ENCODE measurements around the gene EIF5. TPM values are rescaled to one million over a fixed set of nuclear protein-coding genes. Genes with fewer than 3 reads are reported as not detected.

Gene EIF5
- total RNA-seq, 4 donors from 2014 or later = 128 to 226 (median 160) TPM

GRCh38 chr14:103343164-103343879 is 9.3 kb downstream of the EIF5 start:
- H3K9me3 ChIP-seq = no peaks in the 10 kb centered on the region
- H3K4me1 ChIP-seq = peaks cover 0 to 10% (median 0%) of the 10 kb centered on the region in 4 donors
- H3K36me3 ChIP-seq = peaks cover 17 to 72% (median 38%) of the 10 kb centered on the region in 3 donors
- H3K27me3 ChIP-seq = no peaks in the 10 kb centered on the region
- TF ChIP-seq EP300 (IDR thresholded peaks at IDR 0.05) = no peak
- no peak for TF ChIP-seq CTCF (IDR thresholded peaks at IDR 0.05)
- TF ChIP-seq POLR2A (IDR thresholded peaks at IDR 0.05) = no peak
- no peak overlapping the region for H3K4me3 ChIP-seq
- DNase-seq (ENCODE audit: low spot score in 2 of 2) = no peak
- 81 to 89% methylated on average over 4 of the region's 4 CpGs for WGBS, 2 donors
- no peak overlapping the region for H3K27ac ChIP-seq

- Histone ChIP-seq H3K9me3 (no peaks in the 10 kb centered on the region), H3K36me3 (peaks cover 17 to 64% (median 30%) of the 10 kb centered on the region in 3 donors), H3K4me3 (no peak overlapping the region), H3K27me3 (no peaks in the 10 kb centered on the region), H3K4me1 (peaks cover 0 to 7% (median 0%) of the 10 kb centered on the region in 4 donors), H3K27ac (no peak overlapping the region)
- WGBS, 2 donors = 76 to 83% methylated on average over 5 of the region's 5 CpGs
- TF ChIP-seq EP300 (IDR thresholded peaks at IDR 0.05) (no peak), POLR2A (IDR thresholded peaks at IDR 0.05) (no peak), CTCF (IDR thresholded peaks at IDR 0.05) (no peak)
- DNase-seq (ENCODE audit: low spot score in 2 of 2) = no peak
Measured at GRCh38 chr14:103343905-103344797, 10.1 kb downstream of the EIF5 start.

GRCh38 chr14:103346286-103346685 is 12.2 kb downstream of the EIF5 start:
- peak overlapping the region in 1 of 4 donors; percentile 26 for H3K27ac ChIP-seq
- WGBS, 2 donors = 35 to 39% methylated on average over 3 of the region's 3 CpGs
- H3K36me3 ChIP-seq = peaks cover 5 to 42% (median 12%) of the 10 kb centered on the region in 3 donors
- TF ChIP-seq POLR2A (IDR thresholded peaks at IDR 0.05) (no peak), EP300 (IDR thresholded peaks at IDR 0.05) (no peak), CTCF (IDR thresholded peaks at IDR 0.05) (no peak)
- no peak overlapping the region for H3K4me3 ChIP-seq
- H3K27me3 ChIP-seq = no peaks in the 10 kb centered on the region
- H3K4me1 ChIP-seq = no peaks in the 10 kb centered on the region
- no peak for DNase-seq (ENCODE audit: low spot score in 2 of 2)
- H3K9me3 ChIP-seq = no peaks in the 10 kb centered on the region

GRCh38 chr14:103347091-103347815 is 13.2 kb downstream of the EIF5 start:
- peaks cover 3 to 32% (median 12%) of the 10 kb centered on the region in 3 donors for H3K36me3 ChIP-seq
- TF ChIP-seq POLR2A (IDR thresholded peaks at IDR 0.05) (no peak), CTCF (IDR thresholded peaks at IDR 0.05) (no peak), EP300 (IDR thresholded peaks at IDR 0.05) (no peak)

More at GRCh38 chr14:103347091-103347815, 13.2 kb downstream of the EIF5 start:
- no peaks in the 10 kb centered on the region for H3K27me3 ChIP-seq
- no peaks in the 10 kb centered on the region for H3K9me3 ChIP-seq
- 62 to 67% methylated on average over 12 of the region's 12 CpGs for WGBS, 2 donors
- no peak overlapping the region for H3K27ac ChIP-seq
- H3K4me1 ChIP-seq = no peaks in the 10 kb centered on the region
- no peak for DNase-seq (ENCODE audit: low spot score in 2 of 2)
- no peak overlapping the region for H3K4me3 ChIP-seq
